ENCODE measurements around the gene FUCA2.

DNA sequence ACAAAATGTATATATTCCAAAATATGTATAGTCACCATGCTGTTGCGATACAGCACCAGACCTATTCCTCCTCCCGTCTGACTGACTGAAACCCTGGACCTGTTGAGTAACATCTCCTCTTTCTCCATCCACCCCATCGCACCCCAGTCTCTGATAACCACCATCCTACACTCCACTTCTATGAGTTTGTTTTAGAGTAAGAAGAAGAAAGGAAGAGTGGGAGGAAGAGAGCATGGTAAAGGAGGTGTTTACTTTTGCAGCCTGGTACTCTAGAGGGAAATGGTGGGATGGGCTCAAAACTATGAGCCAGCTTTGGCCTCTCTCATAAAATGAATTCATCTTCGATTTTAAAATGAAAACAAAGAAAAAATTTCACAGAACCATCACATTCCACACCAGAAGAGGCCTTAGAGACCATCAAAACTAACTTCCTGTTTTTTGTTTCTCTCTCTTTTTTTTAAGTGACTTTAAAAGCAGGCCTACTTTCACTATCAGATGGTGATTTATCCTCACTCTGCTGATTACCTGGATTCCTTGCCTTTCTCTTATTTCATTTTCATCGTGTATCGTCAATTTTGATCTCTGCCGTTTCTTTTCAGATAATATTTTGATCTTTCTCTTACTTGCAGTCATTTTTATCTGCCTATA lies 16.8 kb upstream of the FUCA2 start:
- TF ChIP-seq, protein P1, sequence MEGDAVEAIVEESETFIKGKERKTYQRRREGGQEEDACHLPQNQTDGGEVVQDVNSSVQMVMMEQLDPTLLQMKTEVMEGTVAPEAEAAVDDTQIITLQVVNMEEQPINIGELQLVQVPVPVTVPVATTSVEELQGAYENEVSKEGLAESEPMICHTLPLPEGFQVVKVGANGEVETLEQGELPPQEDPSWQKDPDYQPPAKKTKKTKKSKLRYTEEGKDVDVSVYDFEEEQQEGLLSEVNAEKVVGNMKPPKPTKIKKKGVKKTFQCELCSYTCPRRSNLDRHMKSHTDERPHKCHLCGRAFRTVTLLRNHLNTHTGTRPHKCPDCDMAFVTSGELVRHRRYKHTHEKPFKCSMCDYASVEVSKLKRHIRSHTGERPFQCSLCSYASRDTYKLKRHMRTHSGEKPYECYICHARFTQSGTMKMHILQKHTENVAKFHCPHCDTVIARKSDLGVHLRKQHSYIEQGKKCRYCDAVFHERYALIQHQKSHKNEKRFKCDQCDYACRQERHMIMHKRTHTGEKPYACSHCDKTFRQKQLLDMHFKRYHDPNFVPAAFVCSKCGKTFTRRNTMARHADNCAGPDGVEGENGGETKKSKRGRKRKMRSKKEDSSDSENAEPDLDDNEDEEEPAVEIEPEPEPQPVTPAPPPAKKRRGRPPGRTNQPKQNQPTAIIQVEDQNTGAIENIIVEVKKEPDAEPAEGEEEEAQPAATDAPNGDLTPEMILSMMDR (IDR thresholded peaks at IDR 0.05; ENCODE audit: low read depth, low read length, poor library complexity, severe bottlenecking), result no peak
- TF ChIP-seq EZH2phosphoT487 (IDR thresholded peaks at IDR 0.05; ENCODE audit: borderline replicate concordance, low read length), result no peak

Measured in DOHH2 (cell line).